ENCODE measurements around the gene PM20D1. TPM values are rescaled to one million over a fixed set of nuclear protein-coding genes. Genes with fewer than 3 reads are reported as not detected.

The PM20D1 gene
- total RNA-seq, 1 experiment from 2014 or later = 0.37 TPM

- TF ChIP-seq GTF2I (CRISPR knock-in tag; conservative IDR thresholded peaks at IDR 0.05) (no peak), PRRX2 (CRISPR knock-in tag; IDR thresholded peaks at IDR 0.05) (no peak)
Observed at GRCh38 chr1:205800981-205801703, 48.8 kb downstream of the PM20D1 start (continued).

GRCh38 chr1:205800427-205800826 is 49.5 kb downstream of the PM20D1 start:
- POLR2A ChIA-PET = no interaction called here
- no peaks in the 10 kb centered on the region for H3K4me1 Mint-ChIP-seq
- ATAC-seq (no peak), DNase-seq (ENCODE audit: low spot score) (no peak)
- H3K27me3 Mint-ChIP-seq (ENCODE audit: low read depth) = no peaks in the 10 kb centered on the region
- TF ChIP-seq NFYB (CRISPR knock-in tag; conservative IDR thresholded peaks at IDR 0.05; ENCODE audit: low read depth) = no peak
- TF ChIP-seq ZNF671 (CRISPR knock-in tag; IDR thresholded peaks at IDR 0.05) = no peak
- TF ChIP-seq JAZF1 (CRISPR knock-in tag; IDR thresholded peaks at IDR 0.05) = no peak
- TF ChIP-seq ZBTB21 (CRISPR knock-in tag; IDR thresholded peaks at IDR 0.05; ENCODE audit: borderline replicate concordance) = no peak
- TF ChIP-seq ZNF281 (CRISPR knock-in tag; IDR thresholded peaks at IDR 0.05) = no peak
- no peak for TF ChIP-seq MYBL2 (CRISPR knock-in tag; IDR thresholded peaks at IDR 0.05)
- no peak for TF ChIP-seq NR2C2 (CRISPR knock-in tag; IDR thresholded peaks at IDR 0.05)
- no peak for TF ChIP-seq SMAD4 (CRISPR knock-in tag; IDR thresholded peaks at IDR 0.05)
- TF ChIP-seq RORB (CRISPR knock-in tag; IDR thresholded peaks at IDR 0.05) = no peak
- TF ChIP-seq ZMAT4 (CRISPR knock-in tag; IDR thresholded peaks at IDR 0.05) = no peak
- H3K36me3 Mint-ChIP-seq = peaks cover 28% of the 10 kb centered on the region
- no peak overlapping the region for H3K4me3 Mint-ChIP-seq
- CTCF ChIA-PET = interaction anchor here (0.8 to 1.6 kb wide), 3 partner anchors 11 to 177 kb away, joined by 3 to 5 read pairs (median 4); no protein-coding TSS in a partner anchor
- no peaks in the 10 kb centered on the region for H3K9me3 Mint-ChIP-seq
- H3K27ac Mint-ChIP-seq = no peak overlapping the region

- Mint-ChIP-seq H3K4me1 (no peaks in the 10 kb centered on the region), H3K9me3 (no peaks in the 10 kb centered on the region), H3K4me3 (no peak overlapping the region), H3K27ac (no peak overlapping the region), H3K36me3 (peaks cover 38% of the 10 kb centered on the region), H3K27me3 (ENCODE audit: low read depth) (no peaks in the 10 kb centered on the region)
- DNase-seq (ENCODE audit: low spot score) (no peak), ATAC-seq (no peak)
- POLR2A ChIA-PET = no interaction called here
- CTCF ChIA-PET = no interaction called here
- TF ChIP-seq PRDM15 (CRISPR knock-in tag; IDR thresholded peaks at IDR 0.05) = no peak
- TF ChIP-seq ETV6 (CRISPR knock-in tag; IDR thresholded peaks at IDR 0.05) = no peak
- TF ChIP-seq JAZF1 (CRISPR knock-in tag; IDR thresholded peaks at IDR 0.05) = no peak
- no peak for TF ChIP-seq STAT6 (CRISPR knock-in tag; conservative IDR thresholded peaks at IDR 0.05; ENCODE audit: low read depth)
- TF ChIP-seq ZNF263 (CRISPR knock-in tag; IDR thresholded peaks at IDR 0.05; ENCODE audit: low read depth) = no peak
- no peak for TF ChIP-seq CREB1 (CRISPR knock-in tag; IDR thresholded peaks at IDR 0.05)
- no peak for TF ChIP-seq AR (CRISPR knock-in tag; IDR thresholded peaks at IDR 0.05)
Observed at GRCh38 chr1:205798577-205798976, 51.4 kb downstream of the PM20D1 start.

Measured in WTC11 (cell line).